ENCODE data around the gene TRIM39. TPM values are rescaled to one million over a fixed set of nuclear protein-coding genes. Genes with fewer than 3 reads are reported as not detected.

TRIM39 gene
- total and polyA plus RNA-seq, 2 of the 13 experiments (the other 11 are each of a cell fraction or from before 2014, with no cell fraction given): 7.7 to 14.6 TPM

DNA sequence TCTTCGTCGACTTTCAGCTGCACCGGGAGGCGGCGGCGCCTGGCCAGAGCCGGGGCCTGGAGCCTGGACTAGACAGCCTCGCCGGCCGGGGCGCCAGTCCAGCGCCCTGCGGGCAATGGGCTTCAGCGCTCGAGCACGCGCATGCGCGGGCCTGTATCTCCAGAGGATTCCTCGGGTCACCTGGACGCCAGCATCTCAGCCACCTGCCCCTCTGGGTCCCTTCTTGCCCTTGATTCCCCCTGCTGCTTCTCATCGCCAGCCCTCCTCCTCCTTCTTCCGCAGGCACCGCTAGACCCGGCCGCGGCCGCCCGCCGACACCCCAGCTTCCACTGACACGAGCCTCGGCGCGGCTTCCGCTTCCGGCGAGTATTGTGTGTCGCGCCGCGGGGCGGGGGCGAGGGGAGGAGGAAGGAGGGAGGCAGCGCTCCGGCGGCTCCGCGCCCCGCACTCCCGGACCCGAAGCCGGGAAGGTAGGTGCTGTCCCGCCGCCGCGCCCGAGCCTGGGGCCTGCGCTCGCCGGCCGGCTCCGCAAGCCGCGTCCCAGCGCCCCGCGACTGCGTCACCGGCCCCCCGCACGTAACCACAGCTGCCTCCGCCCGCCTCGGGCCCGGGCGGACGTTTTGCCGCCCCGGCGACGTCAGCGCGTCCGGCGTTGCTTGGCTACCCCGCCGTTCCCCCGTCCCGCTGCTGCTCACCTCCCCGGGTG is at the start of gene TRIM39 (continued):
- TF ChIP-seq, protein P1, sequence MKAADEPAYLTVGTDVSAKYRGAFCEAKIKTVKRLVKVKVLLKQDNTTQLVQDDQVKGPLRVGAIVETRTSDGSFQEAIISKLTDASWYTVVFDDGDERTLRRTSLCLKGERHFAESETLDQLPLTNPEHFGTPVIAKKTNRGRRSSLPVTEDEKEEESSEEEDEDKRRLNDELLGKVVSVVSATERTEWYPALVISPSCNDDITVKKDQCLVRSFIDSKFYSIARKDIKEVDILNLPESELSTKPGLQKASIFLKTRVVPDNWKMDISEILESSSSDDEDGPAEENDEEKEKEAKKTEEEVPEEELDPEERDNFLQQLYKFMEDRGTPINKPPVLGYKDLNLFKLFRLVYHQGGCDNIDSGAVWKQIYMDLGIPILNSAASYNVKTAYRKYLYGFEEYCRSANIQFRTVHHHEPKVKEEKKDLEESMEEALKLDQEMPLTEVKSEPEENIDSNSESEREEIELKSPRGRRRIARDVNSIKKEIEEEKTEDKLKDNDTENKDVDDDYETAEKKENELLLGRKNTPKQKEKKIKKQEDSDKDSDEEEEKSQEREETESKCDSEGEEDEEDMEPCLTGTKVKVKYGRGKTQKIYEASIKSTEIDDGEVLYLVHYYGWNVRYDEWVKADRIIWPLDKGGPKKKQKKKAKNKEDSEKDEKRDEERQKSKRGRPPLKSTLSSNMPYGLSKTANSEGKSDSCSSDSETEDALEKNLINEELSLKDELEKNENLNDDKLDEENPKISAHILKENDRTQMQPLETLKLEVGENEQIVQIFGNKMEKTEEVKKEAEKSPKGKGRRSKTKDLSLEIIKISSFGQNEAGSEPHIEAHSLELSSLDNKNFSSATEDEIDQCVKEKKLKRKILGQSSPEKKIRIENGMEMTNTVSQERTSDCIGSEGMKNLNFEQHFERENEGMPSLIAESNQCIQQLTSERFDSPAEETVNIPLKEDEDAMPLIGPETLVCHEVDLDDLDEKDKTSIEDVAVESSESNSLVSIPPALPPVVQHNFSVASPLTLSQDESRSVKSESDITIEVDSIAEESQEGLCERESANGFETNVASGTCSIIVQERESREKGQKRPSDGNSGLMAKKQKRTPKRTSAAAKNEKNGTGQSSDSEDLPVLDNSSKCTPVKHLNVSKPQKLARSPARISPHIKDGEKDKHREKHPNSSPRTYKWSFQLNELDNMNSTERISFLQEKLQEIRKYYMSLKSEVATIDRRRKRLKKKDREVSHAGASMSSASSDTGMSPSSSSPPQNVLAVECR (CRISPR knock-in tag; IDR thresholded peaks at IDR 0.05; ENCODE audit: borderline replicate concordance): peak; percentile 91
- TF ChIP-seq SIN3B (IDR thresholded peaks at IDR 0.05; ENCODE audit: low read length) (no peak), ZNF850 (CRISPR knock-in tag; conservative IDR thresholded peaks at IDR 0.05) (no peak), KMT2B (CRISPR knock-in tag; IDR thresholded peaks at IDR 0.05) (peak; percentile 91), SRSF4 (IDR thresholded peaks at IDR 0.05; ENCODE audit: low read depth, low read length, poor library complexity, severe bottlenecking) (no peak), ZNF746 (CRISPR knock-in tag; IDR thresholded peaks at IDR 0.05) (no peak; the same call in 1 of the 2 replicates), ZFY (CRISPR knock-in tag; IDR thresholded peaks at IDR 0.05) (peak; percentile 92), CBX5 (CRISPR knock-in tag; IDR thresholded peaks at IDR 0.05; ENCODE audit: borderline replicate concordance) (no peak), ZNF263 (CRISPR knock-in tag; IDR thresholded peaks at IDR 0.05) (0 out of 2 replicates have a peak, but pooled peaks have one; percentile 35), HDAC2 (CRISPR knock-in tag; IDR thresholded peaks at IDR 0.05) (no peak), ZFP36 (IDR thresholded peaks at IDR 0.05; ENCODE audit: borderline replicate concordance, low read depth, low read length, partially characterized antibody) (no peak), ADNP (CRISPR knock-in tag; IDR thresholded peaks at IDR 0.05) (no peak), HNRNPLL (IDR thresholded peaks at IDR 0.05; ENCODE audit: low read depth, low read length, poor library complexity, severe bottlenecking) (peak; percentile 84), EP300 (IDR thresholded peaks at IDR 0.05; ENCODE audit: low read depth in 2 of 2, low read length in 2 of 2) (no peak; a peak in 1 of 4 replicates), EP300 (CRISPR knock-in tag; IDR thresholded peaks at IDR 0.05; ENCODE audit: borderline replicate concordance) (no peak), ZNF660 (CRISPR knock-in tag; IDR thresholded peaks at IDR 0.05; ENCODE audit: borderline replicate concordance, low read depth) (no peak), NAIF1 (CRISPR knock-in tag; IDR thresholded peaks at IDR 0.05; ENCODE audit: borderline replicate concordance) (0 out of 2 replicates have a peak, but pooled peaks have one; percentile 33), ZNF567 (CRISPR knock-in tag; IDR thresholded peaks at IDR 0.05; ENCODE audit: borderline replicate concordance) (no peak), CHCHD3 (CRISPR knock-in tag; IDR thresholded peaks at IDR 0.05) (peak; percentile 65; the same call in 1 of the 2 replicates)
- TF ChIP-seq, protein P2, sequence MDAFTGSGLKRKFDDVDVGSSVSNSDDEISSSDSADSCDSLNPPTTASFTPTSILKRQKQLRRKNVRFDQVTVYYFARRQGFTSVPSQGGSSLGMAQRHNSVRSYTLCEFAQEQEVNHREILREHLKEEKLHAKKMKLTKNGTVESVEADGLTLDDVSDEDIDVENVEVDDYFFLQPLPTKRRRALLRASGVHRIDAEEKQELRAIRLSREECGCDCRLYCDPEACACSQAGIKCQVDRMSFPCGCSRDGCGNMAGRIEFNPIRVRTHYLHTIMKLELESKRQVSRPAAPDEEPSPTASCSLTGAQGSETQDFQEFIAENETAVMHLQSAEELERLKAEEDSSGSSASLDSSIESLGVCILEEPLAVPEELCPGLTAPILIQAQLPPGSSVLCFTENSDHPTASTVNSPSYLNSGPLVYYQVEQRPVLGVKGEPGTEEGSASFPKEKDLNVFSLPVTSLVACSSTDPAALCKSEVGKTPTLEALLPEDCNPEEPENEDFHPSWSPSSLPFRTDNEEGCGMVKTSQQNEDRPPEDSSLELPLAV (CRISPR knock-in tag; conservative IDR thresholded peaks at IDR 0.05; ENCODE audit: low read depth): no peak
- TF ChIP-seq, protein P3, sequence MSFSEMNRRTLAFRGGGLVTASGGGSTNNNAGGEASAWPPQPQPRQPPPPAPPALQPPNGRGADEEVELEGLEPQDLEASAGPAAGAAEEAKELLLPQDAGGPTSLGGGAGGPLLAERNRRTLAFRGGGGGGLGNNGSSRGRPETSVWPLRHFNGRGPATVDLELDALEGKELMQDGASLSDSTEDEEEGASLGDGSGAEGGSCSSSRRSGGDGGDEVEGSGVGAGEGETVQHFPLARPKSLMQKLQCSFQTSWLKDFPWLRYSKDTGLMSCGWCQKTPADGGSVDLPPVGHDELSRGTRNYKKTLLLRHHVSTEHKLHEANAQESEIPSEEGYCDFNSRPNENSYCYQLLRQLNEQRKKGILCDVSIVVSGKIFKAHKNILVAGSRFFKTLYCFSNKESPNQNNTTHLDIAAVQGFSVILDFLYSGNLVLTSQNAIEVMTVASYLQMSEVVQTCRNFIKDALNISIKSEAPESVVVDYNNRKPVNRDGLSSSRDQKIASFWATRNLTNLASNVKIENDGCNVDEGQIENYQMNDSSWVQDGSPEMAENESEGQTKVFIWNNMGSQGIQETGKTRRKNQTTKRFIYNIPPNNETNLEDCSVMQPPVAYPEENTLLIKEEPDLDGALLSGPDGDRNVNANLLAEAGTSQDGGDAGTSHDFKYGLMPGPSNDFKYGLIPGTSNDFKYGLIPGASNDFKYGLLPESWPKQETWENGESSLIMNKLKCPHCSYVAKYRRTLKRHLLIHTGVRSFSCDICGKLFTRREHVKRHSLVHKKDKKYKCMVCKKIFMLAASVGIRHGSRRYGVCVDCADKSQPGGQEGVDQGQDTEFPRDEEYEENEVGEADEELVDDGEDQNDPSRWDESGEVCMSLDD (CRISPR knock-in tag; IDR thresholded peaks at IDR 0.05; ENCODE audit: borderline replicate concordance): no peak
